NCI-H2107 (cell line): ENCODE results near the gene FOXL2.

Experiments used
- DNase-seq: peaks from one replicate; lab custom pipeline; 2025; lab: John Stamatoyannopoulos, UW

Gene FOXL2

GRCh38 chr3:138946663-138947494 lies at the start of gene FOXL2, which contains the start of gene FOXL2NB:
TSS of gene FOXL2 (minus strand) at chr3:138947137. CDS start at chr3:138946722, 415 bp downstream.
TSS of gene FOXL2NB (plus strand) at chr3:138947217. CDS start at chr3:138947365, 148 bp downstream.
- no peak for DNase-seq

GRCh38 chr3:138995706-138996105 lies 48.8 kb upstream of the FOXL2 start:
- DNase-seq, result no peak

DNA sequence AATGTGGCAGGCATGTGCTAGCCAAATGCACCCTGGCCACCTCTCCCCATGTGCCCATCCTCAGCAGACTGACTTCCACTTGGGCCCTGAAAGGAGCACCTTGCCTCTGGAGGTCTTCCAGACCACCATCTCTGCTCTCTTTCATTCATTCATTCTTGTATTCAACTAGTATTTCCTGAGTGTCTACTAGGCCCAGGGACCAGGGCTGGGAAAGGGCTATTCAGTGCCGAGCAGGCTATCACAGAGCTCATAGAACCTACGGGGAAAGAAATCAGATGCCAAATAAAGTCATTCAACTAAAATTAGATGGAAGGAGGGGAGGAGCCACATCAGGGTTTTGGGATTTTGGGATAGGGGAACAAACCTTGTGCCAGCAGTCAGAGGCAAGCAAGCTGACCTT lies 40.2 kb upstream of the FOXL2 start:
- no peak for DNase-seq

DNA sequence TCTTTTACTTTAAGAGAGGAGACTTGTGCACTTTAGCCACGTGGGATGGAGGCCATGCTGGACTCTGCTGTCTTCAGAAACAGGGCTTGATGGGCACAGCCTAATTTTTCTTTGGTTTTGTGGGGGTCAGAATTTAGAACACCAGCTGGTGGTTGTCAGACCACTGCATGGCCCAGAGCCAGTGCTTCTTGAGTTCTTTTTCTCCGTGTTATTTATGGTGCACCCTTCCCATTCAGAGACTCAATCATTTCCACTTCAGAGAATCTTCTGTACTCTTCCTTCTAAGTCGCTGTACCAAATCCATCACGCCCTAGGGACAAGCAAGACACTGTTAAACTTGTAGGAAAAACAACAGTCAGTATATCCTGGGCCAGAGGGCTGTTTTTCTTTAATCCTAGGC lies 39.0 kb upstream of the FOXL2 start:
- DNase-seq, result no peak

DNA sequence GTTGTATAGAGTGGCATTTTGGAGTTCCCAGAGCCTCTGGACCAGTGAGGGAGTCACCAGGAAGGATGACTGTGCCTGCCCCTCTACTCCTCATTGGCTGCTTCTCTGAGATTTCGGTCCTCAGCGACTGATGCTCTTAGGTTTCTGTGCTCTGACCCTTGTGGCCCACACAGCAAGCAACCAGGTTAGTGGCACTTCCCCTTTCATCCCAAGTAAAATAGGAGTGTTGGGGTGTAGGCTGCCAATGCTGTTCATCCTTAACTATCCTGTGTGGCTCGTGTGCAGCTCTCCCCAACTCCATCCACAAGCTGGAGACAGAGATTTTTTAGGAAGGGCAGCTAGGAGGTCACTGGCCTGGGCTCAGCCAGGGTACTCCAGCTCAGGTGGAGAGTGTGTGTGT lies 37.9 kb upstream of the FOXL2 start:
- DNase-seq, result no peak

DNA sequence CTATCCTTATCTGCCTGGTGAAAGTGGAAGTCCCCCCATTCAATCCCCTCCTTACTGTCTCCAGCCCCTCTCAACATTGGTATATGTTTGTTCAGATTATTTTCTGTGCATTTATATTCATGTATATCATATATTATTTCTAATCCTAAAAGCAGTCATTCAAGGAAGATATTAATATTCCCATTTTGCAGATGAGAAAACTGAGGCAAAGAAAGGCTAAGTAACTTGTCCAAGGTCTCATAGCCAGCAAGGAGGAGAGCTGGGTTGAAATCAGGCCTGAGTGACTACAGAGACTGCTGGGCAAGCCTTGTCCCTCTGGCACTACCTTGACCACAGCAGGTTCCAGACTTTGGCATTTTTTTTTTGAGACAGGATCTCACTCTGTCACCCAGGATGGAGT lies 29.1 kb upstream of the FOXL2 start:
- no peak for DNase-seq

DNA sequence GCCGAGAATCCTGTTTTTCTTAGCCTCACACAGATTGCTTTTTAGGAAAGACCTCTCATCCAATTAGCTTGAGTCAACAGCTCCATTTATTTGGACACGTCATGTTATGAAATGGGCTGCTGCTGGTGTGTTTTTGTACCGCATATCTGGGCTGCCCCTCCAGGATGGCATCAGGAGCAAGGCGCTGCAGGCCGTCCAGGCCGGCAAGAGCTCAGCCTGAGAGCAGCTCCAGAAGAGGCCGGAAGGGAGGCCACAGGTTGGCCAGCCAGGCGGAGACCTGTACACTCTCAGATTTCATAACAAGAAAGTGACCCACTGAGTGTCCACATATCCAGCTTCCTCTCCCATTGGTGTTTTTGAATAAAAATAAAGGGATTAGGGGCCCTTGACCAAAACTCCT lies 28.4 kb upstream of the FOXL2 start:
- no peak for DNase-seq

- no peak for DNase-seq
These were observed 27.5 kb upstream of the FOXL2 start for GRCh38 chr3:138974462-138974861.

- no peak for DNase-seq
These were observed 26.0 kb upstream of the FOXL2 start for GRCh38 chr3:138972941-138973340.

GRCh38 chr3:138971766-138972320 lies 24.9 kb upstream of the FOXL2 start:
- no peak for DNase-seq

GRCh38 chr3:138964923-138965322 lies 18.0 kb upstream of the FOXL2 start:
- DNase-seq, result no peak

DNA sequence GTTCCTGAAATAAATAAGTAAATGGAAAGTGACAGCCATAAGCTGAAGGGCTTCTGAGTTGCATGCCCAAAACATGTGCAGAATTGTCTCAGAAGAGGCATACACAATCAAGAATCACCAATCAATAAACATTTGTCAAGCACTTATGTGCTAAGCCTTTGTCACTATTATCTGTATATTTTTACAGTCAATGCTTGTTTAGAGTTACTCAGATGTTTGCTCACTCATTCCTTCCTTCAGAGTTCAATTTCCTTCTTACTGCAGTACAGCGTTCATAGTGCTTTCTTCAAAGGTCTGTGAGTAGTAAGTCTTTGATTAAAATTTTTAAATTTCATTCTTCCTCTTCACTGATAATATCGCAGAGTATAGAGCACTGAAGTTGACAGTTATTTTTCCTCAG lies 17.3 kb upstream of the FOXL2 start:
- DNase-seq, result no peak

- DNase-seq, result no peak
These were observed 16.1 kb upstream of the FOXL2 start for GRCh38 chr3:138962854-138963560.

- DNase-seq, result no peak
These were observed 13.5 kb upstream of the FOXL2 start for GRCh38 chr3:138960417-138960852.

GRCh38 chr3:138950701-138951100 lies 3.8 kb upstream of the FOXL2 start:
- DNase-seq, result no peak

DNA sequence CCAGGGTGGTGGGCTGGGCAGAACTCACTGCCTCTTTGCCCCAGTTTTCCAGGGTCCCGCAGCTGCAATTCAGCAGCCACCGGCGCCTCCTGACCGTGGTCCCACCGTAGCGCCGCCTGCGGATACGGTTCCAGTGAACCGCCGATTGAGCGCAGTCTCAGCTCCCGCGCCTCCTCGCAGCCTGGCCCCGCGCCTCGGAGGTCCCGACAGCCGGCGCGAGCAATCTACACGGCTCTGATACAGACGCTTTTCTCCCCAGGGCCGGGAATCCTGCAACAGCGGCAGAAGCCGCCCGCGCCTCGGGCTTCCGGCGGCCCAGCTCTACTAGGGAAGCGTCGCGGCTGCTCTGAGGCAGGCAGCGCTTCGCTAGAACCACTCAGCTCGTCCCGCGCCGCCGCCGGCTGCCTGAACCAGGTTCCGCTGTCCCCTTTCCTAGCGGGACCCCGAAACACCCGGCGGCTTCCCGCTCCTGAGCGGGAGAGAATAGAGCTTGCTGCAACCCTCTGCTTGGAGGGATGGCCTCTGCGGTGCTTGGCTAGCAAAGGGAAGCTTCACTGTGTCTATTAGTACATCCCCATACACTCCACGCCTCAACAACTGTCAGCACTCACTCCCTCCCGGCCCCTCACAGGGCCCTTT lies 3.2 kb upstream of the FOXL2 start:
- DNase-seq, result no peak

GRCh38 chr3:138949445-138950005 lies 2.6 kb upstream of the FOXL2 start:
- no peak for DNase-seq

- DNase-seq, result no peak
These were observed 2.1 kb upstream of the FOXL2 start for GRCh38 chr3:138949002-138949418.

DNA sequence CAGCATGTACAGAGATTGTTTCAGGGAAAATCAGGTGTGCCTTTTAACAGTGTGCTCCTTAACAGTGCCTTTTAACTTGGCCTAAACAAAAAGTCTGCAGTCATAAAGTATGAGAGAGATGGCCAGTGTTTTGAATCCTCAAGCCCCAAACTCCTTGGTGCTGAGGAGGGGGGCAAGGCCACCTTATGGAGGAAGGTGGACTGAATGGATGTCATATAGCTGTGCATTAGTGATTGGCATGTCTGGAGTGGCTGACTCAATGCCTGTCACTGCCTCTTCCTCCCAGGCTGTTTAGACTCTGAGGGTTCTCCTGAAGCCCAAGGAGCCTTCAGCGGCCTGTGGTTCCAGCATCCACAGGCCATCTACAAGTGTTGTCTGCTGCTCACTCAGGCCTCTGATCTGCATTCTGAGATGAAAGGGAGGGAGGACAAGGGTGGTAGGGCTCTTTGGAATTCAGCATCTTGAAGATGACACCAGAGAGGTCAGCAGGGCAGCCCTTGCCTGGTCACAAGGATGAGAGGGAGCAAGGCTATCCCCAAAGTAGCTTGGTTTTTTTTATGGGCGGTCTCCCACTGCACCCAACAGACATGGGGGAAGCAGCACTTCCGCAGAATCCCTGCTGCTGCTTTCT lies 1.5 kb upstream of the FOXL2 start:
- DNase-seq, result no peak

DNA sequence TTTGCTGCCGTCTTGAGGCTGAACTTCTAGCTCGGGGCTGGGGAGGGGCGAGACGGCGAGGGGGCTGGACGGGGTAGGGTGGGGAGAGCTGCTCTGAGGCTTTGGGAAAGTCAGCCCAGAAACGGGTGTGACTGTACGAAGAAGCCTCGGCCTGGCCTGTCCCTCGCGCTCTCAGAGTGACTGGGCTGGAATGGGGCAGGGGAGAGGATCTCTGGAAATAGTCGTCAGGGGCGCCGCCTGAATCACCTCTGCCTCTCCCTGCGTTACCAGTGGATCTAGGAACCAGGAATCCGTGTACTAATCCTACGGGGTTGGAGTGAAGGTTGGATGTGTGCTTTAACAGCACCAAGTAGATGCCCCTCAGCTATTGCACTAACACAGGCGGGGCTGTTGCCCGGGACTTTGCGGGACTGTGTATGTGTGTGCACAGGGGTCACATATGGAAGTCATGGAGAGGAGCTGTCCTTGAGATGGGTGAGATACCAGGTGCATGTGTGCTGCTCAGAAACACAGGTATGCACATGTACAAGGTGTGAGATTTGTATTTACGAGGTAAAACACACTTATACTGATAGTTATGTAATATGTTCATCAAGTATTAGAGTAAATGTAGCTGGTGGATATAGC lies 671 bp upstream of the FOXL2 start:
- no peak for DNase-seq
